ENCODE measurements around the gene ROR2.

Gene ROR2

GRCh38 chr9:91927922-91928510 is 22.0 kb downstream of the ROR2 start:
- TF ChIP-seq Cebpa-rat (IDR thresholded peaks at IDR 0.05): no peak
- no peak overlapping the region for H3K4me2 ChIP-seq
- H3K4me3 ChIP-seq: no peak overlapping the region
- peaks cover 45% of the 10 kb centered on the region for H3K9me3 ChIP-seq
- no peaks in the 10 kb centered on the region for H3K27me3 ChIP-seq
- no peaks in the 10 kb centered on the region for H3K36me3 ChIP-seq
- H3K9ac ChIP-seq: no peak overlapping the region
- no peak overlapping the region for H3K27ac ChIP-seq
- H3K4me1 ChIP-seq: no peaks in the 10 kb centered on the region
- H4K20me1 ChIP-seq: no peaks in the 10 kb centered on the region

- Histone ChIP-seq H3K9ac (no peak overlapping the region), H3K9me3 (peaks cover 12% of the 10 kb centered on the region), H3K27ac (no peak overlapping the region), H3K4me3 (no peak overlapping the region), H4K20me1 (no peaks in the 10 kb centered on the region), H3K4me2 (no peak overlapping the region), H3K4me1 (no peaks in the 10 kb centered on the region), H3K27me3 (no peaks in the 10 kb centered on the region), H3K36me3 (no peaks in the 10 kb centered on the region)
- TF ChIP-seq Cebpa-rat (IDR thresholded peaks at IDR 0.05): no peak
Observed at GRCh38 chr9:91924090-91924489, 25.9 kb downstream of the ROR2 start.

GRCh38 chr9:91923145-91923544 is 26.9 kb downstream of the ROR2 start:
- no peaks in the 10 kb centered on the region for H3K27me3 ChIP-seq
- H3K4me2 ChIP-seq: no peak overlapping the region
- TF ChIP-seq Cebpa-rat (IDR thresholded peaks at IDR 0.05): no peak
- H3K4me3 ChIP-seq: no peak overlapping the region
- H3K36me3 ChIP-seq: no peaks in the 10 kb centered on the region
- H3K27ac ChIP-seq: no peak overlapping the region
- peaks cover 3% of the 10 kb centered on the region; the same call in 1 of the 2 replicates for H3K9me3 ChIP-seq
- no peaks in the 10 kb centered on the region for H4K20me1 ChIP-seq
- no peaks in the 10 kb centered on the region for H3K4me1 ChIP-seq
- no peak overlapping the region for H3K9ac ChIP-seq

GRCh38 chr9:91921371-91921770 is 28.7 kb downstream of the ROR2 start:
- TF ChIP-seq Cebpa-rat (IDR thresholded peaks at IDR 0.05): no peak
- Histone ChIP-seq H3K9ac (no peak overlapping the region), H3K9me3 (no peaks in the 10 kb centered on the region), H3K27ac (no peak overlapping the region), H3K27me3 (no peaks in the 10 kb centered on the region), H3K4me1 (no peaks in the 10 kb centered on the region), H3K4me3 (no peak overlapping the region), H4K20me1 (no peaks in the 10 kb centered on the region), H3K4me2 (no peak overlapping the region), H3K36me3 (no peaks in the 10 kb centered on the region)

- Histone ChIP-seq H3K9me3 (no peaks in the 10 kb centered on the region), H3K27ac (no peak overlapping the region), H3K9ac (no peak overlapping the region), H3K4me2 (no peak overlapping the region), H3K36me3 (no peaks in the 10 kb centered on the region), H4K20me1 (no peaks in the 10 kb centered on the region), H3K4me1 (no peaks in the 10 kb centered on the region), H3K27me3 (no peaks in the 10 kb centered on the region), H3K4me3 (no peak overlapping the region)
- no peak for TF ChIP-seq Cebpa-rat (IDR thresholded peaks at IDR 0.05)
Observed at GRCh38 chr9:91920630-91921350, 29.2 kb downstream of the ROR2 start.

GRCh38 chr9:91919621-91920020 is 30.4 kb downstream of the ROR2 start:
- H3K9me3 ChIP-seq: peaks cover 4% of the 10 kb centered on the region; the same call in 1 of the 2 replicates
- H3K27ac ChIP-seq: no peak overlapping the region
- H3K4me2 ChIP-seq: no peak overlapping the region
- no peaks in the 10 kb centered on the region for H4K20me1 ChIP-seq
- H3K27me3 ChIP-seq: no peaks in the 10 kb centered on the region
- TF ChIP-seq Cebpa-rat (IDR thresholded peaks at IDR 0.05): no peak
- no peak overlapping the region for H3K9ac ChIP-seq
- no peak overlapping the region for H3K4me3 ChIP-seq
- H3K36me3 ChIP-seq: no peaks in the 10 kb centered on the region
- peaks cover under 1% of the 10 kb centered on the region for H3K4me1 ChIP-seq

GRCh38 chr9:91917436-91917835 is 32.6 kb downstream of the ROR2 start:
- H3K4me3 ChIP-seq: no peak overlapping the region
- no peak for TF ChIP-seq Cebpa-rat (IDR thresholded peaks at IDR 0.05)
- no peak overlapping the region for H3K27ac ChIP-seq
- H3K4me1 ChIP-seq: peaks cover 12% of the 10 kb centered on the region
- no peaks in the 10 kb centered on the region for H3K27me3 ChIP-seq
- no peak overlapping the region for H3K9ac ChIP-seq
- H3K36me3 ChIP-seq: no peaks in the 10 kb centered on the region
- H4K20me1 ChIP-seq: no peaks in the 10 kb centered on the region
- peaks cover 4% of the 10 kb centered on the region; the same call in 1 of the 2 replicates for H3K9me3 ChIP-seq
- no peak overlapping the region for H3K4me2 ChIP-seq

GRCh38 chr9:91915524-91916263 is 34.3 kb downstream of the ROR2 start:
- H3K9ac ChIP-seq: no peak overlapping the region
- no peaks in the 10 kb centered on the region for H3K36me3 ChIP-seq
- H3K27me3 ChIP-seq: no peaks in the 10 kb centered on the region
- TF ChIP-seq Cebpa-rat (IDR thresholded peaks at IDR 0.05): peak; percentile 37; the same call in 1 of the 2 replicates
- no peak overlapping the region for H3K4me3 ChIP-seq
- H3K9me3 ChIP-seq: peaks cover 4% of the 10 kb centered on the region; the same call in 1 of the 2 replicates
- H3K4me2 ChIP-seq: no peak overlapping the region
- peaks cover 23% of the 10 kb centered on the region for H3K4me1 ChIP-seq
- H4K20me1 ChIP-seq: no peaks in the 10 kb centered on the region
- no peak overlapping the region for H3K27ac ChIP-seq

- Histone ChIP-seq H3K4me3 (no peak overlapping the region), H3K36me3 (no peaks in the 10 kb centered on the region), H3K4me2 (no peak overlapping the region), H3K4me1 (peaks cover 26% of the 10 kb centered on the region), H3K9ac (no peak overlapping the region), H3K27me3 (no peaks in the 10 kb centered on the region), H3K9me3 (peaks cover 4% of the 10 kb centered on the region; the same call in 1 of the 2 replicates), H3K27ac (no peak overlapping the region), H4K20me1 (no peaks in the 10 kb centered on the region)
- no peak for TF ChIP-seq Cebpa-rat (IDR thresholded peaks at IDR 0.05)
Observed at GRCh38 chr9:91914937-91915336, 35.1 kb downstream of the ROR2 start.

- no peak overlapping the region for H3K4me3 ChIP-seq
- H3K27me3 ChIP-seq: no peaks in the 10 kb centered on the region
- no peaks in the 10 kb centered on the region for H4K20me1 ChIP-seq
- H3K4me1 ChIP-seq: peaks cover 28% of the 10 kb centered on the region
- H3K4me2 ChIP-seq: peak overlapping the region; percentile 35
- no peaks in the 10 kb centered on the region for H3K36me3 ChIP-seq
- no peak overlapping the region for H3K27ac ChIP-seq
- H3K9me3 ChIP-seq: peaks cover 4% of the 10 kb centered on the region; the same call in 1 of the 2 replicates
- H3K9ac ChIP-seq: no peak overlapping the region
- no peak for TF ChIP-seq Cebpa-rat (IDR thresholded peaks at IDR 0.05)
Observed at GRCh38 chr9:91914404-91914803, 35.6 kb downstream of the ROR2 start.

All from BLaER1 (cell line).